ENCODE results near the gene ELP4. TPM values are rescaled to one million over a fixed set of nuclear protein-coding genes. Genes with fewer than 3 reads are reported as not detected.

ELP4 gene
- total and polyA plus RNA-seq, 2 donors (not counting 1 experiment from before 2014, with no cell fraction given): 7.1 to 31.3 TPM

DNA sequence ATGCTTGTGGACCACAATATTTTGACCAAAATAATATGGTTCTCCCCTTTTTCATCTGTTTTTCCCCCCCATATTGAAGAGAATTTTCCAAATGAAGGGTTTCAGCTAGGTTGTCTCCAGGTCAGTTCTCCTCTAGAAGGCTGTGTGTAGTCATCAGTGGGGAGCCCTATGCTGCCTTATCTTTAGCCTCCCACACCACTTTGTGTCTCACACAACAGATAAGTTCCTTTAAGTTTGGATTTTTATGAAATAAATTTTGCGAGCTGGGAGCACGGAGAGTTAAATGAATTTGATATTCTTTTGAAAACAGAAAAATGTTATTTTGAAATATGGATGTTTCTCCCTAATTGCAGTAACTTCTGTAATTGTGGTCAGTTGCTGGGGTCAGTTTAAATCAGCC lies 272.7 kb downstream of the ELP4 start:
- Histone ChIP-seq H4K20me1 (ENCODE audit: control insufficient read depth, insufficient read depth, low read length, poor library complexity, severe bottlenecking) (no peaks in the 10 kb centered on the region), H3K4me2 (replicated peaks; ENCODE audit: low read depth, low read length, poor library complexity, severe bottlenecking) (no peak overlapping the region), H3K4me1 (ENCODE audit: control insufficient read depth in 2 of 2, insufficient read depth in 2 of 2, low read length in 2 of 2) (no peaks in the 10 kb centered on the region), H3K9ac (ENCODE audit: low read length) (no peak overlapping the region), H3K27ac (ENCODE audit: low read length in 2 of 2) (no peak overlapping the region), H3K36me3 (replicated peaks in 1 of 2; ENCODE audit: control extremely low read depth in 1 of 2, control insufficient read depth in 1 of 2, extremely low read depth in 1 of 2, insufficient read depth in 2 of 2, low read length in 1 of 2) (peaks cover 0 to 6% of the 10 kb centered on the region in 2 experiments), H3K4me3 (ENCODE audit: control extremely low read depth in 1 of 5, extremely low read depth in 1 of 5, insufficient read depth in 1 of 5, low read depth in 2 of 5, low read length in 4 of 5) (no peak overlapping the region), H3K9me3 (ENCODE audit: control extremely low read depth in 1 of 3, control insufficient read depth in 2 of 3, insufficient read depth in 1 of 3, low read length in 2 of 3) (no peaks in the 10 kb centered on the region), H3K79me2 (ENCODE audit: control insufficient read depth, insufficient read depth, low read length) (no peaks in the 10 kb centered on the region), H3K27me3 (replicated peaks in 1 of 4; ENCODE audit: control extremely low read depth in 1 of 4, control insufficient read depth in 3 of 4, insufficient read depth in 4 of 4, low read length in 3 of 4) (no peaks in the 10 kb centered on the region), H2AFZ (ENCODE audit: insufficient read depth, low read depth, low read length, poor library complexity, severe bottlenecking) (no peak overlapping the region)
- H3K27me3 Mint-ChIP-seq: no peaks in the 10 kb centered on the region
- ChIA-PET POLR2A (no interaction called here), CTCF (no interaction called here)
- no peak overlapping the region for H3K27ac Mint-ChIP-seq
- ATAC-seq (ENCODE audit: low read depth) (no peak), DNase-seq (no peak)
- peaks cover 2% of the 10 kb centered on the region for H3K9me3 Mint-ChIP-seq (ENCODE audit: insufficient read depth)
- TF ChIP-seq, protein P1, sequence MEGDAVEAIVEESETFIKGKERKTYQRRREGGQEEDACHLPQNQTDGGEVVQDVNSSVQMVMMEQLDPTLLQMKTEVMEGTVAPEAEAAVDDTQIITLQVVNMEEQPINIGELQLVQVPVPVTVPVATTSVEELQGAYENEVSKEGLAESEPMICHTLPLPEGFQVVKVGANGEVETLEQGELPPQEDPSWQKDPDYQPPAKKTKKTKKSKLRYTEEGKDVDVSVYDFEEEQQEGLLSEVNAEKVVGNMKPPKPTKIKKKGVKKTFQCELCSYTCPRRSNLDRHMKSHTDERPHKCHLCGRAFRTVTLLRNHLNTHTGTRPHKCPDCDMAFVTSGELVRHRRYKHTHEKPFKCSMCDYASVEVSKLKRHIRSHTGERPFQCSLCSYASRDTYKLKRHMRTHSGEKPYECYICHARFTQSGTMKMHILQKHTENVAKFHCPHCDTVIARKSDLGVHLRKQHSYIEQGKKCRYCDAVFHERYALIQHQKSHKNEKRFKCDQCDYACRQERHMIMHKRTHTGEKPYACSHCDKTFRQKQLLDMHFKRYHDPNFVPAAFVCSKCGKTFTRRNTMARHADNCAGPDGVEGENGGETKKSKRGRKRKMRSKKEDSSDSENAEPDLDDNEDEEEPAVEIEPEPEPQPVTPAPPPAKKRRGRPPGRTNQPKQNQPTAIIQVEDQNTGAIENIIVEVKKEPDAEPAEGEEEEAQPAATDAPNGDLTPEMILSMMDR (IDR thresholded peaks at IDR 0.05): no peak
- TF ChIP-seq EZH2 (IDR thresholded peaks at IDR 0.05; ENCODE audit: borderline replicate concordance, insufficient read depth, low read depth, low read length, poor library complexity, severe bottlenecking): no peak
- no peaks in the 10 kb centered on the region for H3K4me1 Mint-ChIP-seq
- intact Hi-C loops (cut with micrococcal nuclease): no loop called here
- WGBS (ENCODE audit: insufficient coverage): 100% methylated on average over 2 of the region's 2 CpGs
- no peak overlapping the region for H3K4me3 Mint-ChIP-seq

DNA sequence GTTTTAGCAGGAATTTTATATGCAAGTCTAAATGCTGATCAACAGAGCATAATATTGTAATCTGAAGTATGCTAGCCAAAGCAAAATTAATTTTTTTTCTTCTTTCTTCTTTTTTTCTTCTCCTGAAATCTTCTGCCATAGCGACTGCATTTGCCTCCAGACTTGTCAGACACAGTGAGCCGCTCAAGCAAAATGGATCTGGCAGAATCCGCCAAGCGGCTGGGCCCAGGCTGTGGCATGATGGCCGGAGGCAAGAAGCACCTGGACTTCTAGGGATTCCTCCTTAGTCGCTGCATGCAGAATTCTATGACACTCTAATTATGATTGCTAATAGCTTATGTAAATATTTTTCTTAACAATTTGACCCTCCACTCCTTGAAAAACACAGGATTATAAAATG lies 273.7 kb downstream of the ELP4 start:
- Histone ChIP-seq H4K20me1 (ENCODE audit: control insufficient read depth, insufficient read depth, low read length, poor library complexity, severe bottlenecking) (no peaks in the 10 kb centered on the region), H3K4me2 (replicated peaks; ENCODE audit: low read depth, low read length, poor library complexity, severe bottlenecking) (no peak overlapping the region), H3K4me3 (ENCODE audit: control extremely low read depth in 1 of 5, extremely low read depth in 1 of 5, insufficient read depth in 1 of 5, low read depth in 2 of 5, low read length in 4 of 5) (no peak overlapping the region), H3K9me3 (ENCODE audit: control extremely low read depth in 1 of 3, control insufficient read depth in 2 of 3, insufficient read depth in 1 of 3, low read length in 2 of 3) (no peaks in the 10 kb centered on the region), H3K4me1 (ENCODE audit: control insufficient read depth in 2 of 2, insufficient read depth in 2 of 2, low read length in 2 of 2) (no peaks in the 10 kb centered on the region), H3K9ac (ENCODE audit: low read length) (no peak overlapping the region), H3K27ac (ENCODE audit: low read length in 2 of 2) (no peak overlapping the region), H3K79me2 (ENCODE audit: control insufficient read depth, insufficient read depth, low read length) (no peaks in the 10 kb centered on the region), H3K27me3 (replicated peaks in 1 of 4; ENCODE audit: control extremely low read depth in 1 of 4, control insufficient read depth in 3 of 4, insufficient read depth in 4 of 4, low read length in 3 of 4) (no peaks in the 10 kb centered on the region), H3K36me3 (replicated peaks in 1 of 2; ENCODE audit: control extremely low read depth in 1 of 2, control insufficient read depth in 1 of 2, extremely low read depth in 1 of 2, insufficient read depth in 2 of 2, low read length in 1 of 2) (peaks cover 0 to 6% of the 10 kb centered on the region in 2 experiments), H2AFZ (ENCODE audit: insufficient read depth, low read depth, low read length, poor library complexity, severe bottlenecking) (no peak overlapping the region)
- H3K27me3 Mint-ChIP-seq: no peaks in the 10 kb centered on the region
- POLR2A ChIA-PET: no interaction called here
- WGBS (ENCODE audit: insufficient coverage): 91% methylated on average over 4 of the region's 6 CpGs
- no peak for ATAC-seq (ENCODE audit: low read depth)
- no peak for DNase-seq
- intact Hi-C loops (cut with micrococcal nuclease): no loop called here
- CTCF ChIA-PET: no interaction called here
- no peak for TF ChIP-seq EZH2 (IDR thresholded peaks at IDR 0.05; ENCODE audit: borderline replicate concordance, insufficient read depth, low read depth, low read length, poor library complexity, severe bottlenecking)
- TF ChIP-seq, protein P1 (IDR thresholded peaks at IDR 0.05): no peak
- H3K4me3 Mint-ChIP-seq: no peak overlapping the region
- H3K9me3 Mint-ChIP-seq (ENCODE audit: insufficient read depth): no peaks in the 10 kb centered on the region
- no peak overlapping the region for H3K27ac Mint-ChIP-seq
- H3K4me1 Mint-ChIP-seq: no peaks in the 10 kb centered on the region

All from B cell (primary cell).